ENCODE results near the gene NTRK2.

The NTRK2 gene

DNA sequence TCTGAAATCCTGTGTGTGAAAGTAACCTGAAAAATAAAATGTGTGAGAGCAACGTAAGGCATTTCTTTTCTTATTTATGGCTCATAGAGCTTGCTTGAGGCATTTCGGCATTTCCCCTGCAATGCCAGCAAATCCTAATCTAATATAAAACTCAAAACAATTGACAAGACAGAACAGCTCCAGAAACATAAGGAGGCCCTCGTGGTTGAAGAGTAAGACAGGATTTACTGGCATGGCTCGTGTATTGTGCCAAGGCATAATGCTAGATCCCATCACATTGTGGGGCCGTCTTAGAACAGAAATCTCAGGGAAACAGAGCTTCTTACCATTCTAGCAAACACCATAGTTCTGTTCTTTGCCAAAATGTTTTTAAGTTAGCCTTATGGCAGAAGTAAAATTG lies 166.2 kb downstream of the NTRK2 start:
- H3K27ac ChIP-seq: no peak overlapping the region
- TF ChIP-seq, protein P1, sequence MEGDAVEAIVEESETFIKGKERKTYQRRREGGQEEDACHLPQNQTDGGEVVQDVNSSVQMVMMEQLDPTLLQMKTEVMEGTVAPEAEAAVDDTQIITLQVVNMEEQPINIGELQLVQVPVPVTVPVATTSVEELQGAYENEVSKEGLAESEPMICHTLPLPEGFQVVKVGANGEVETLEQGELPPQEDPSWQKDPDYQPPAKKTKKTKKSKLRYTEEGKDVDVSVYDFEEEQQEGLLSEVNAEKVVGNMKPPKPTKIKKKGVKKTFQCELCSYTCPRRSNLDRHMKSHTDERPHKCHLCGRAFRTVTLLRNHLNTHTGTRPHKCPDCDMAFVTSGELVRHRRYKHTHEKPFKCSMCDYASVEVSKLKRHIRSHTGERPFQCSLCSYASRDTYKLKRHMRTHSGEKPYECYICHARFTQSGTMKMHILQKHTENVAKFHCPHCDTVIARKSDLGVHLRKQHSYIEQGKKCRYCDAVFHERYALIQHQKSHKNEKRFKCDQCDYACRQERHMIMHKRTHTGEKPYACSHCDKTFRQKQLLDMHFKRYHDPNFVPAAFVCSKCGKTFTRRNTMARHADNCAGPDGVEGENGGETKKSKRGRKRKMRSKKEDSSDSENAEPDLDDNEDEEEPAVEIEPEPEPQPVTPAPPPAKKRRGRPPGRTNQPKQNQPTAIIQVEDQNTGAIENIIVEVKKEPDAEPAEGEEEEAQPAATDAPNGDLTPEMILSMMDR (IDR thresholded peaks at IDR 0.05): no peak
- H3K9ac ChIP-seq: no peak overlapping the region
- no peaks in the 10 kb centered on the region for H3K9me3 ChIP-seq (ENCODE audit: control insufficient read depth, low read length)
- no peaks in the 10 kb centered on the region for H3K36me3 ChIP-seq (ENCODE audit: control insufficient read depth, insufficient read depth, low read length)
- no peaks in the 10 kb centered on the region for H3K27me3 ChIP-seq (ENCODE audit: control insufficient read depth, insufficient read depth, low read length)
- peak overlapping the region; percentile 11 for H2AFZ ChIP-seq
- no peaks in the 10 kb centered on the region for H3K79me2 ChIP-seq
- no peak overlapping the region for H3K4me2 ChIP-seq (ENCODE audit: low read length)
- H3K4me3 ChIP-seq (ENCODE audit: low read depth, low read length): no peak overlapping the region
- H3K4me1 ChIP-seq: peaks cover 2% of the 10 kb centered on the region

- Histone ChIP-seq H3K27me3 (ENCODE audit: control insufficient read depth, insufficient read depth, low read length) (no peaks in the 10 kb centered on the region), H2AFZ (no peak overlapping the region), H3K36me3 (ENCODE audit: control insufficient read depth, insufficient read depth, low read length) (no peaks in the 10 kb centered on the region), H3K27ac (no peak overlapping the region), H3K4me3 (ENCODE audit: low read depth, low read length) (no peak overlapping the region), H3K79me2 (no peaks in the 10 kb centered on the region), H3K4me2 (ENCODE audit: low read length) (no peak overlapping the region), H3K4me1 (no peaks in the 10 kb centered on the region), H3K9ac (no peak overlapping the region), H3K9me3 (ENCODE audit: control insufficient read depth, low read length) (no peaks in the 10 kb centered on the region)
- TF ChIP-seq, protein P1 (IDR thresholded peaks at IDR 0.05): no peak
Observed at GRCh38 chr9:84838879-84839278, 169.3 kb downstream of the NTRK2 start.

DNA sequence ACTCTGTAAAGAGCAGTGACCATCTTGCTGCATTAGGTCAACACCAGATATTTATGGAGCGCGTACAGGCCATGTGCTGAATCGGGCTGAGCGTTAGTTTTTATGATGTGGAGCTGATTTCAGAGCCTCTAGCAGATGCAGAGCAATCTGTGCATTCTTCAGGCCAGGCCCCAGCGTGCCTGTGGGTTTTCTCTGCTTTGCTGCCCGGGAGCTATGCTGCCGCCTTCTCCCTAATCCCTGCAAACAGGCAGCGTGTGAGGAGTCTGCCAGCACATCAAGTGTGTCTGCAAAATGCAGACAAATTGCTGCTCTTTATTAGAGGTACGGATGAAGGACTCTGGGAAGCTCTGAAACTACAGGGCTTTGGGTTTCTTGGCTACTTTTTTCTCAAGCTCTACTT lies 170.0 kb downstream of the NTRK2 start:
- Histone ChIP-seq H3K27me3 (ENCODE audit: control insufficient read depth, insufficient read depth, low read length) (no peaks in the 10 kb centered on the region), H3K36me3 (ENCODE audit: control insufficient read depth, insufficient read depth, low read length) (no peaks in the 10 kb centered on the region), H3K4me1 (no peaks in the 10 kb centered on the region), H3K4me2 (ENCODE audit: low read length) (no peak overlapping the region), H3K4me3 (ENCODE audit: low read depth, low read length) (no peak overlapping the region), H2AFZ (no peak overlapping the region), H3K27ac (no peak overlapping the region), H3K9ac (no peak overlapping the region), H3K9me3 (ENCODE audit: control insufficient read depth, low read length) (no peaks in the 10 kb centered on the region), H3K79me2 (no peaks in the 10 kb centered on the region)
- TF ChIP-seq, protein P1 (IDR thresholded peaks at IDR 0.05): no peak

DNA sequence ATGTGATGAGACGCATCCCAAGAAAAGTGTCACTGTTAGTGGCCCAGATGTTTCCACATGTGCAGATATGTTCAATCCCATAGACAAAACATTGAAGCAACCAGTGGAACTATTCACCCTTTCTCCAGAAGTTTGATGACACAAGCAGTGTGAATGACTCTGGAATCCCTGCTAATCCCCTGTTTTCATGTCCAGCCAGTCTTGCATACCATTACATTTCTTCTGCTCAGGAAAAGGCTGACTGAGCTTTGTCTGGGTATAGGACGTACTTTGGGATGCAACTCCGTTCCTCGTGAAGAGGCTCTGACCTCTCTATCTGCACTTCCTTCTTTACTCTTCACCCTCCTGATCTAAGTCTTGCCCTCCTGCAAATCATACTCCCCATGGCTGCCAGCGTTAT lies 172.4 kb downstream of the NTRK2 start:
- H3K9me3 ChIP-seq (ENCODE audit: control insufficient read depth, low read length): no peaks in the 10 kb centered on the region
- TF ChIP-seq, protein P1 (IDR thresholded peaks at IDR 0.05): no peak
- H3K27me3 ChIP-seq (ENCODE audit: control insufficient read depth, insufficient read depth, low read length): no peaks in the 10 kb centered on the region
- no peak overlapping the region for H3K4me3 ChIP-seq (ENCODE audit: low read depth, low read length)
- no peaks in the 10 kb centered on the region for H3K36me3 ChIP-seq (ENCODE audit: control insufficient read depth, insufficient read depth, low read length)
- H3K9ac ChIP-seq: no peak overlapping the region
- no peak overlapping the region for H2AFZ ChIP-seq
- no peak overlapping the region for H3K27ac ChIP-seq
- no peak overlapping the region for H3K4me2 ChIP-seq (ENCODE audit: low read length)
- no peaks in the 10 kb centered on the region for H3K4me1 ChIP-seq
- H3K79me2 ChIP-seq: no peaks in the 10 kb centered on the region

- H3K27ac ChIP-seq: no peak overlapping the region
Observed at GRCh38 chr9:84843175-84843824, 173.8 kb downstream of the NTRK2 start.

More at GRCh38 chr9:84843175-84843824, 173.8 kb downstream of the NTRK2 start:
- Histone ChIP-seq H3K79me2 (no peaks in the 10 kb centered on the region), H3K4me1 (no peaks in the 10 kb centered on the region), H3K4me2 (ENCODE audit: low read length) (no peak overlapping the region), H3K36me3 (ENCODE audit: control insufficient read depth, insufficient read depth, low read length) (no peaks in the 10 kb centered on the region), H3K4me3 (ENCODE audit: low read depth, low read length) (no peak overlapping the region), H3K9me3 (ENCODE audit: control insufficient read depth, low read length) (no peaks in the 10 kb centered on the region), H2AFZ (no peak overlapping the region), H3K9ac (no peak overlapping the region), H3K27me3 (ENCODE audit: control insufficient read depth, insufficient read depth, low read length) (no peaks in the 10 kb centered on the region)
- TF ChIP-seq, protein P1 (IDR thresholded peaks at IDR 0.05): no peak
